Adrenal gland (tissue), 12 donors: Measurements from ENCODE around the gene AGAP1. TPM values are rescaled to one million over a fixed set of nuclear protein-coding genes. Genes with fewer than 3 reads are reported as not detected.

Source experiments
- DNase-seq, 7 donors: peaks; one replicate each; pipeline ENCODE4 v3.0.0-alpha.2; 2019 to 2020
- H3K27ac ChIP-seq, 5 donors: fragments of 200-600 bp; sonication (generic) in 4 of 5; 1 replicate in 3 of 5; 2 replicates in 2 of 5; pipeline versions ENCODE4 v1.5.1 to v1.8.0; 2016 to 2020; ENCODE audit warnings: mild to moderate bottlenecking in 1 of 5
- H3K27me3 ChIP-seq: fragments of 200-600 bp; 2 replicates; pipeline ENCODE4 v1.8.0; 2021
- H3K36me3 ChIP-seq, 2 donors: fragments of 200-600 bp; replicated peaks in 1 of 2; 1 replicate in 1 of 2; 2 replicates in 1 of 2; pipeline versions ENCODE4 v1.5.1 to v1.8.0; 2018 to 2022
- H3K4me1 ChIP-seq, 2 donors: fragments of 200-600 bp; replicated peaks in 1 of 2; 1 replicate in 1 of 2; 2 replicates in 1 of 2; pipeline versions ENCODE4 v1.5.1 to v1.8.0; 2018 to 2021
- H3K4me3 ChIP-seq, 4 donors: fragments of 200-600 bp; sonication (generic) in 3 of 4; one replicate each; pipeline ENCODE4 v1.5.1; 2016 to 2018
- H3K9me3 ChIP-seq, 3 donors: fragments of 200-600 bp; sonication (generic) in 1 of 3; replicated peaks in 1 of 3; 1 replicate in 2 of 3; 2 replicates in 1 of 3; pipeline versions ENCODE4 v1.5.1 to v1.8.0; 2016 to 2021
- POLR2A ChIP-seq, 2 donors: fragments of 450-650 bp; IDR thresholded peaks; one replicate each; pipeline ENCODE4 v1.6.1; 2017; ENCODE audit warnings: antibody characterized with exemption in 2 of 2, mild to moderate bottlenecking in 2 of 2, moderate library complexity in 1 of 2
- WGBS, 4 donors: extraction: QIAGEN DNeasy Blood & Tissue Kit in 2 of 4; methylation state at CpG; one replicate each; pipeline versions ENCODE4 v1.1.5 to v1.1.7; 2013 to 2017; 5-methylcytosine and 5-hydroxymethylcytosine counted together
- intact Hi-C, 2 donors: fragments of 100-400 bp; cut with DNase I; formaldehyde crosslinking; loops; one replicate each; pipeline versions ENCODE4 v1.14.1 to v1.15.0; 2022 to 2023
- polyA plus RNA-seq, 3 donors: library from polyadenylated mRNA; stranded (reverse); fragments of 200-250 nt in 2 of 3; fragments of 350-450 nt in 1 of 3; fragmentation: Illumina TruSeq in 1 of 3; extraction: RNeasy Lipid Tissue Mini Kit (QIAGEN cat#74804) in 1 of 3; gene quantifications; one replicate each; pipeline ENCODE4 v1.2.3, GENCODE V29; 2013 to 2014
- total RNA-seq, 9 donors: library from RNA; depleted of rRNA in 4 of 9; stranded (reverse); fragments of >200 nt in 4 of 9; fragments of 120-200 nt in 1 of 9; fragmentation: NEBNext Ultra II Directional in 1 of 9; extraction: Animal tissue kit (Norgen Biotek cat#: 25700) in 1 of 9; gene quantifications; one replicate each; pipeline versions ENCODE4 v1.1.0 to v1.2.4, GENCODE V29; 2013 to 2023
- TF ChIP-seq, protein P1 (sequence below), 6 experiments: fragments of 450-650 bp in 4 of 6; fragments of 200-600 bp in 2 of 6; sonication (generic) in 1 of 6; IDR thresholded peaks; 1 replicate in 5 of 6; 2 replicates in 1 of 6; pipeline versions ENCODE4 v1.5.1 to v1.8.0; 2016 to 2021; ENCODE audit warnings: antibody characterized with exemption in 6 of 6, mild to moderate bottlenecking in 2 of 6, moderate library complexity in 1 of 6
- donor health status: healthy with polysubstance abuse.
- donor health status: Bipolar disorder and iron deficiency.
- donor health status: DM: yes; HTN: yes; CAD: no.
- donor health status: DM: no; HTN: no; CAD: no.
- donor health status: DM: no; HTN: no; CAD: no.
- donor health status: DM: yes; HTN: yes; CAD: no.

The AGAP1 gene
- total and polyA plus RNA-seq, 12 donors: 5.3 to 29.6 (median 17.7) TPM

DNA sequence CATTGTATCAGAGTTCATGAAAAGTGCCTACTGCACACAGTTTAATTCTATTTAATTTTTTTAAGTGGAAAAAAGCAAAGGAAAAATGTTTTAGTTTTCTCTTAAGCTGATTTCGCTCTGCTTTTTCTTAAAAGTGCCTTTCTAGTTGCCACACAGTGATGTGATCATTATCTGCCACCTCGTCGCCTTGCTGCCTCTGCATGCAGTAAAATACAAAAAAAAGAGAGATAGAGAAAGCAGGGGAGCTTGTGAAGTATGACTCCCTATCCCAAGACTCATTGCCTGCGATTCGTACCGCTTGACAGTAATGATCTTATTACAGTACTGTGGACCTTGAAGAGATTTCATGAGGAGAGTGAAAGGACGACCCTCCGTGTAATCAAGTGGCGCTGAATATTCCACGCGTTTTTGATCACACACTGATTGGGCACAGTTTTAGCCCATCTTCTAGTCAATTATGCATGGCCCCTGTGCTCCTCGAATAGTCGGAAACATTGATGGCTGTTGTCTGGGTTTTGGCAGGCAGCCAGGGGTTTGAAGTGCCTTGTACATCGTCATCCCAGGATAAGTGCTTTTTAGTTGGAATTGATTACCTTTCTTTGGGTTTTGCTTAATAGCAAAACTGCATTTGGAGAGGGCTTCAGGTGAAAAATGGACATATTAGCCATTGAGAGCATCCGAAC is 486.1 kb downstream of the AGAP1 start:
- Histone ChIP-seq H3K4me1 (no peaks in the 10 kb centered on the region), H3K4me3 (no peak overlapping the region), H3K9me3 (no peaks in the 10 kb centered on the region), H3K27me3 (no peaks in the 10 kb centered on the region), H3K27ac (no peak overlapping the region), H3K36me3 (no peaks in the 10 kb centered on the region)
- DNase-seq: no peak
- no peak for TF ChIP-seq POLR2A (IDR thresholded peaks at IDR 0.05)
- TF ChIP-seq, protein P1, sequence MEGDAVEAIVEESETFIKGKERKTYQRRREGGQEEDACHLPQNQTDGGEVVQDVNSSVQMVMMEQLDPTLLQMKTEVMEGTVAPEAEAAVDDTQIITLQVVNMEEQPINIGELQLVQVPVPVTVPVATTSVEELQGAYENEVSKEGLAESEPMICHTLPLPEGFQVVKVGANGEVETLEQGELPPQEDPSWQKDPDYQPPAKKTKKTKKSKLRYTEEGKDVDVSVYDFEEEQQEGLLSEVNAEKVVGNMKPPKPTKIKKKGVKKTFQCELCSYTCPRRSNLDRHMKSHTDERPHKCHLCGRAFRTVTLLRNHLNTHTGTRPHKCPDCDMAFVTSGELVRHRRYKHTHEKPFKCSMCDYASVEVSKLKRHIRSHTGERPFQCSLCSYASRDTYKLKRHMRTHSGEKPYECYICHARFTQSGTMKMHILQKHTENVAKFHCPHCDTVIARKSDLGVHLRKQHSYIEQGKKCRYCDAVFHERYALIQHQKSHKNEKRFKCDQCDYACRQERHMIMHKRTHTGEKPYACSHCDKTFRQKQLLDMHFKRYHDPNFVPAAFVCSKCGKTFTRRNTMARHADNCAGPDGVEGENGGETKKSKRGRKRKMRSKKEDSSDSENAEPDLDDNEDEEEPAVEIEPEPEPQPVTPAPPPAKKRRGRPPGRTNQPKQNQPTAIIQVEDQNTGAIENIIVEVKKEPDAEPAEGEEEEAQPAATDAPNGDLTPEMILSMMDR (IDR thresholded peaks at IDR 0.05): no peak
- intact Hi-C loops: no loop called here
- 89 to 91% (median 90%) methylated on average over 15 of the region's 15 CpGs for WGBS, 4 donors

- Histone ChIP-seq H3K4me1 (no peaks in the 10 kb centered on the region), H3K27ac (no peak overlapping the region), H3K36me3 (no peaks in the 10 kb centered on the region), H3K27me3 (no peaks in the 10 kb centered on the region), H3K4me3 (no peak overlapping the region), H3K9me3 (no peaks in the 10 kb centered on the region)
- WGBS, 4 donors: 72 to 83% (median 80%) methylated on average over 15 of the region's 15 CpGs
- no peak for DNase-seq
- no peak for TF ChIP-seq POLR2A (IDR thresholded peaks at IDR 0.05)
- TF ChIP-seq, protein P1 (IDR thresholded peaks at IDR 0.05): no peak
- intact Hi-C loops: no loop called here
Measured at GRCh38 chr2:235981631-235982030, 487.8 kb downstream of the AGAP1 start.

GRCh38 chr2:235983016-235983415 is 489.2 kb downstream of the AGAP1 start:
- 91 to 94% (median 92%) methylated on average over 4 of the region's 4 CpGs for WGBS, 4 donors
- TF ChIP-seq, protein P1 (IDR thresholded peaks at IDR 0.05): no peak
- no peak for TF ChIP-seq POLR2A (IDR thresholded peaks at IDR 0.05)
- Histone ChIP-seq H3K27ac (no peak overlapping the region), H3K36me3 (no peaks in the 10 kb centered on the region), H3K9me3 (no peaks in the 10 kb centered on the region), H3K4me3 (no peak overlapping the region), H3K27me3 (no peaks in the 10 kb centered on the region), H3K4me1 (no peaks in the 10 kb centered on the region)
- intact Hi-C loops: no loop called here
- DNase-seq: no peak

DNA sequence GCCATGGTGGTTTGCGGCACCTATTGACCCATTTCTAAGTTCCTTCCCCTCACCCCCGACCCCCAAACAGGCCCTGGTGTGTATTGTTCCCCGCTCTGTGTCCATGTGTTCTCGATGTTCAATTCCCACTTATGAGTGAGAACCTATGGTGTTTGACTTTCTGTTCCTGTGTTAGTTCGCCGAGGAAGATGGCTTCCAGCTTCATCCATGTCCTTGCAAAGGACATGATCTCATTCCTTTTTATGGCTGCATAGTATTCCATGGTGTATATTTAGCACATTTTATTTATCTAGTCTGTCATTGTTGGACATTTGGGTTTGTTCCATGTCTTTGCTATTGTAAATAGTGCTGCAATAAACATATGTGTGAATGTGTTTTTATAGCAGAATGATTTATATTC is 490.7 kb downstream of the AGAP1 start:
- no peak for DNase-seq
- Histone ChIP-seq H3K4me3 (no peak overlapping the region), H3K27me3 (no peaks in the 10 kb centered on the region), H3K9me3 (no peaks in the 10 kb centered on the region), H3K4me1 (no peaks in the 10 kb centered on the region), H3K27ac (no peak overlapping the region), H3K36me3 (no peaks in the 10 kb centered on the region)
- TF ChIP-seq, protein P1 (IDR thresholded peaks at IDR 0.05): no peak
- no peak for TF ChIP-seq POLR2A (IDR thresholded peaks at IDR 0.05)
- intact Hi-C loops: no loop called here
- 94 to 98% (median 97%) methylated on average over 6 of the region's 6 CpGs for WGBS, 4 donors
